Measurements from ENCODE around the gene TNK1.

- TF ChIP-seq POLR2A (IDR thresholded peaks at IDR 0.05) (no peak), CTCF (IDR thresholded peaks at IDR 0.05) (no peak)
Measured at GRCh38 chr17:7425756-7426155, 44.9 kb downstream of the TNK1 start.

Data from suprapubic skin (tissue), 3 donors.